Measurements from ENCODE around the gene RIMS4.

RIMS4 gene

GRCh38 chr20:44709380-44709779 lies 101.0 kb downstream of the RIMS4 start:
- TF ChIP-seq EZH2phosphoT487 (IDR thresholded peaks at IDR 0.05; ENCODE audit: borderline replicate concordance, low read length), result no peak
- TF ChIP-seq CTCF (IDR thresholded peaks at IDR 0.05; ENCODE audit: low read depth, low read length, poor library complexity, severe bottlenecking), result no peak
- Histone ChIP-seq H3K9me2 (replicated peaks; ENCODE audit: control insufficient read depth, low read length) (no peaks in the 10 kb centered on the region), H3F3A (ENCODE audit: control insufficient read depth, insufficient read depth) (no peaks in the 10 kb centered on the region)

GRCh38 chr20:44707018-44707579 lies 103.2 kb downstream of the RIMS4 start:
- no peaks in the 10 kb centered on the region for H3K27me3 ChIP-seq (ENCODE audit: control insufficient read depth, low read length)
- H3K27ac ChIP-seq (ENCODE audit: low read depth, low read length), result no peak overlapping the region
- H3K36me3 ChIP-seq (ENCODE audit: control insufficient read depth, low read length), result no peaks in the 10 kb centered on the region
- H3K4me2 ChIP-seq (ENCODE audit: low read length), result no peak overlapping the region
- no peaks in the 10 kb centered on the region for H3K9me3 ChIP-seq (ENCODE audit: control insufficient read depth, insufficient read depth, low read length)
- no peaks in the 10 kb centered on the region for H3F3A ChIP-seq (ENCODE audit: control insufficient read depth, insufficient read depth)
- H3K4me1 ChIP-seq (ENCODE audit: control insufficient read depth, low read length), result peaks cover 10% of the 10 kb centered on the region
- no peaks in the 10 kb centered on the region for H4K20me1 ChIP-seq (ENCODE audit: control insufficient read depth, insufficient read depth, low read depth, low read length)
- no peaks in the 10 kb centered on the region for H3K79me2 ChIP-seq (ENCODE audit: control insufficient read depth, low read length)
- TF ChIP-seq EZH2phosphoT487 (IDR thresholded peaks at IDR 0.05; ENCODE audit: borderline replicate concordance, low read length) (no peak), CTCF (IDR thresholded peaks at IDR 0.05; ENCODE audit: low read depth, low read length, poor library complexity, severe bottlenecking) (no peak)
- no peak overlapping the region for H3K4me3 ChIP-seq (ENCODE audit: low read length)
- H3K9me2 ChIP-seq (replicated peaks; ENCODE audit: control insufficient read depth, low read length), result no peaks in the 10 kb centered on the region

More at GRCh38 chr20:44709380-44709779, 101.0 kb downstream of the RIMS4 start:
- Histone ChIP-seq H3K9me3 (ENCODE audit: control insufficient read depth, insufficient read depth, low read length) (no peaks in the 10 kb centered on the region), H3K36me3 (ENCODE audit: control insufficient read depth, low read length) (no peaks in the 10 kb centered on the region), H3K79me2 (ENCODE audit: control insufficient read depth, low read length) (no peaks in the 10 kb centered on the region), H3K4me1 (ENCODE audit: control insufficient read depth, low read length) (no peaks in the 10 kb centered on the region), H3K4me2 (ENCODE audit: low read length) (no peak overlapping the region), H3K4me3 (ENCODE audit: low read length) (no peak overlapping the region), H3K27ac (ENCODE audit: low read depth, low read length) (no peak overlapping the region), H4K20me1 (ENCODE audit: control insufficient read depth, insufficient read depth, low read depth, low read length) (no peaks in the 10 kb centered on the region), H3K27me3 (ENCODE audit: control insufficient read depth, low read length) (peaks cover 6% of the 10 kb centered on the region; the same call in 1 of the 2 replicates)

- H3K9me2 ChIP-seq (replicated peaks; ENCODE audit: control insufficient read depth, low read length), result no peaks in the 10 kb centered on the region
- no peaks in the 10 kb centered on the region for H4K20me1 ChIP-seq (ENCODE audit: control insufficient read depth, insufficient read depth, low read depth, low read length)
- TF ChIP-seq CTCF (IDR thresholded peaks at IDR 0.05; ENCODE audit: low read depth, low read length, poor library complexity, severe bottlenecking), result no peak
- no peak for TF ChIP-seq EZH2phosphoT487 (IDR thresholded peaks at IDR 0.05; ENCODE audit: borderline replicate concordance, low read length)
- H3K4me2 ChIP-seq (ENCODE audit: low read length), result no peak overlapping the region
- peaks cover 10% of the 10 kb centered on the region for H3K4me1 ChIP-seq (ENCODE audit: control insufficient read depth, low read length)
- H3K36me3 ChIP-seq (ENCODE audit: control insufficient read depth, low read length), result no peaks in the 10 kb centered on the region
- no peak overlapping the region for H3K4me3 ChIP-seq (ENCODE audit: low read length)
- no peaks in the 10 kb centered on the region for H3K27me3 ChIP-seq (ENCODE audit: control insufficient read depth, low read length)
- no peaks in the 10 kb centered on the region for H3K9me3 ChIP-seq (ENCODE audit: control insufficient read depth, insufficient read depth, low read length)
- H3K79me2 ChIP-seq (ENCODE audit: control insufficient read depth, low read length), result no peaks in the 10 kb centered on the region
- no peak overlapping the region for H3K27ac ChIP-seq (ENCODE audit: low read depth, low read length)
- H3F3A ChIP-seq (ENCODE audit: control insufficient read depth, insufficient read depth), result no peaks in the 10 kb centered on the region
Measured at GRCh38 chr20:44706301-44707017, 103.9 kb downstream of the RIMS4 start.

Data from DOHH2 (cell line).